Stimulated activated CD8-positive, alpha-beta memory T cell treated with anti-CD3 and anti-CD28 coated beads, Interleukin-12 subunit alpha, Interleukin-12 subunit beta, amount 100 ng/mL, for 1 hour (primary cell): ENCODE data around the gene NRARP.
"Not testable (repeated sequence)": the region's sequence is repeated elsewhere in the genome, so short reads cannot be mapped to it uniquely, and the experiment has no call there.

ENCODE experiments used
- DNase-seq: peaks from one replicate; pipeline ENCODE4 v3.0.0-alpha.2; 2020; ENCODE audit warnings: low read depth

NRARP gene

GRCh38 chr9:137276473-137277328 is 25.4 kb downstream of the NRARP start:
- DNase-seq, result no peak

DNA sequence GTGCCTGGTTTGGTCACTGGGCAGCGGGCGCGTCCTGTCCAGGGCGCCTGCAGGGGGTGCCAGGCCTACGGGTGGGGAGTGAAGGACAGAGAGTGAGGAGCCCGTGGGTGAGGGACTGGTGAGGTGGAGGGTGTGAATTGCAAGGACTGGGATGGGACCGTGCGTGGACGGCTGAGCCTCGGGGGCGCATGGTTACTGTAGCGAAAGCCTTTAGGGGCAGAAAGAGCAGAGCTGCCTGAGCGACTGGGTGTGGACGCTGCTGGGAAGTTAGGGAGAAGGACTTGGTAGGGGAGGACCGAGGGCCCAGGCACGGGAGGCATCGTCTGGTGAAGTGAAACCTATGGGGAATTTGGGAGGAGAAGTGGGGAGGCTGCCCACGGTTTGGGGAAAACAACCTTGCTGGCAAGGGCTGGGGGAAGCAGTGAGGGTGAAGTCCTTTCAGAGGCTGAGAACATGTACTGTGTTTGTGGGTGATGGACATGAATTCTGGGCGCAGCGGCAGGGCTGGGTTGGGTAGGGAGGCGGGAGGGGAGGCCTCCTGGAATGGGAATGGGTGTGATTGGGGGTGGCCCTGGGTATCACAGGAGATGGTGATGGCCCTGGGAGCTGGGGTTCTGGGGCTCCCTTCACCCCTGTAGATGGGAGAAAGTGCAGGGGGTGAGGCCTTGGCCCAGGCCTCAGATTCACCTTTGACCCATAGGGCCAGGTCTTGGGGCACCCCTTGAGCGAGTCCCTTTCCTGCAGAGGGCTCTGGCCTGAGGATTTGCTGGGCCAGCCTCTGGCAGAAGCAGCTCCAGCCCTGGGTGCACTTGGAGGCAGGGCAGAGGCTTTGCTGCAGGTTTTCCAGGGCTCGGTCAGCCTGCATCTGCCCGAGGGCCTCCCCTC is 26.2 kb downstream of the NRARP start:
- DNase-seq, result no peak

DNA sequence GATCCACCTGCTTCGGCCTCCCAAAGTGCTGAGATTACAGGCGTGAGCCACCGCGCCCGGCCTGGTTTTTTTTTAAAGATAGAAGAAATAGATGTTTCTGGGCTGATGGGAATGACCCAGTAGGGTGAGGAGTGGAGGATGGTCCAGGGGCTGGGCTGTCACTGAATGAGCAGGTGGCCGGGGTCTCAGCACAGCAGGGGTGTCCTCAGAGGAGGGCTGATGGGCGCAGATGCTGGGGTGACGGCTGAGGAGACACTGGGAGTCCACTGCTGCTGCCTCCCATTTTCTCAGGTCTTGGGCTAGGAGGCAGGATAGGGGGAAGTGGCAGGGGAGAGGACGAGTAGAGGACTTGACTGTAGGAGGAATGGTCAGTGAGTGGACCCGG is 26.9 kb downstream of the NRARP start:
- no peak for DNase-seq

- no peak for DNase-seq
Observed at GRCh38 chr9:137273611-137274320, 28.3 kb downstream of the NRARP start.

DNA sequence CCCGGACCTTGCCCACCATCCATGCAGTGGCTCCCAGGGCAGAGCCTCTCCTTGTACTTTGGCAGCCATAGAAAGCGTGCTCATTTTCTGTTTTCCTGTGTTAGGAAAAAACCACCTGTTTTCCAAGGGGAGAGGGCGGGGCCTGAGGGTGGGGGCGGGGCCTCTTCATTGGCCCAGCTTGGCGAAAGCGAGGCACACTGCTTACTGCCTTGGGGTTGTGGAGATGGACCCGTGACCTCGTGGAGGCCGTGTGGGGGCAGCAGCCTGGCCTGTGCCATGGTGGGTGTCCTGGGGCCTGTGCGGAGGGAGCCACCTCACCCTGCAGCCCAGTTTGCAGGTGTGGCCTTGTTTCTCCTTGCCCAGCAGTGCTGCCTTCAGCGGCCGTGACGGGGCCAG is 29.0 kb downstream of the NRARP start:
- DNase-seq, result no peak

- DNase-seq, result no peak
Observed at GRCh38 chr9:137272241-137273094, 29.6 kb downstream of the NRARP start.

DNA sequence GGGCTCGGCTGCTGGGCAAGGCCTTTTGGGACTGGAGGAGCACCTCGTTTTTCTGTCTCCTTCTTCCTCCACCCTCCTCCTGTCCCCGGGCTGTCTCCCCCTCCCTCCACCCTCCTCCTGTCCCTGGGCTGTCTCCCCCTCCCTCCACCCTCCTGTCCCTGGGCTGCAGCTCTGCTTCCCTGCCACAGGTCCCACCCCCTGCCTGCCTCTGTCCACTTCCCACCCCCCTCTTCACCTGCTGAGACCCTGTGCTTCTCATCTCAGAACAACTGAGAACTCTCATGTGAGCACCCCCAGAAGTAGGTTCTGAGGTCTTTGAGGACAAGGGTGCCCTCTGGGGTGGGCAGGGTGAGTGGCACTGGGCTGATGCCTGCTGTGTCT is 30.4 kb downstream of the NRARP start:
- no peak for DNase-seq

DNA sequence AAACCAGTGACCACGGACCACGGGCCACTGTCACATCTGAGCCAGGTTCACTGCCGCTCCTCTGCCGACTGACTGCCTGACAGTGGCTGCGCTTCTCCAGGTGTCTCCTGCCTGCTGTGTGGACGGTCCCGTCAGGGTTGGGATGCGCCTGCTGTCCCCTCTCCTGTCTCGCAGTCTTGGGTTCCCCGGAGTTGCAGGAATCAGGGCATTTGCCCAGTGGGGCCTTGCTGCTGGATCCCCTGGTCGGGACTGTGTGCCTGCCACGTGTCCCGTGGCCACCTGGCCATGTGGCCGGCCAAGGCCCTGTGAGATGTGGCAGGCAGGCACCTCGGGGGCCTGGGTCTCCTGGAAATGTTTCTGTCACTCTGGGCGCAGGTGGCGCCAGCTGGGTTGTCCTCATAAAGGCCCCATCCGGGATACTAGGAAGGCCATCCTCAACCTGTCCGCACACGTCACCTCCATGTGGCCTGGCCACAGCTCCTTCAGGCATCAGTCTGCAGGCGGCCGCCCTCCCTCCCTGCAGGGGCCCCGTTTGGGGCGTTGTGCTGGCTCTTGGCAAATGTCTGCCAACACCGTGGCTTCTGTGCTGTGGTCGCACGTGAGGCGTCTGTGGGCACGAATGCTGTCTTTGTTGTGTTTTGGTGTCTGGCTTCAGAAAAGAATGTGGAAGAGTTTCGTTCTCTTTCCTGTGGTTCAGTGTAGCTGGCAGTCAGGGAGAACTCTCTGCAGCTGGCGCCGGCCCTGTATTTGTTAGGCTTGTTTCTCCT is 31.0 kb downstream of the NRARP start:
- DNase-seq, result no peak

DNA sequence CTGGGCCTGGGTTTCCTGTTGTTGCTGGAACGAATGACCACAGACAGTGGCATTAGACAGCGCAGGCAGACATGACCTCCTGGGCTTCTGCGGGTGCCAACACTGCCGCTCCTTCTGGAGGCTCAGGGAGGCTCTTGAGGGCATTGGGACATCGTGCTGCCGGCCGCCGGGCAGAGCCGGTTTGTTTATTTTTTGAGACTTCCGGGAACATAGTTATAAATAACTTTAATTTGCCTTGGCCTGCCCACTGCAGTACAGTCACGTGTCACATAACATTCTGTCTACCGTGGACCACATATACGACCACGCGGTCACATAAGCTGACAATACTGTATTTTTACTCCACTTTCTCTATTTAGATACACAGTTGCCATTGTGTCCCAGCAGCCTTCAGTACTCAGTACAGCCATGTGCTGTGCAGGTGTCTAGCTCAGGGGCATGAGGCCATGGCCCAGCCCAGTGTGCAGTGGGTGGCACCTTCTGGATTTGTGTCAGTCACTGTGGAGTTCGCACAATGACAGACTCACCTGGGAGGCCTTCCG is 32.8 kb downstream of the NRARP start:
- no peak for DNase-seq

GRCh38 chr9:137268538-137269201 is 33.4 kb downstream of the NRARP start:
- DNase-seq, result no peak

DNA sequence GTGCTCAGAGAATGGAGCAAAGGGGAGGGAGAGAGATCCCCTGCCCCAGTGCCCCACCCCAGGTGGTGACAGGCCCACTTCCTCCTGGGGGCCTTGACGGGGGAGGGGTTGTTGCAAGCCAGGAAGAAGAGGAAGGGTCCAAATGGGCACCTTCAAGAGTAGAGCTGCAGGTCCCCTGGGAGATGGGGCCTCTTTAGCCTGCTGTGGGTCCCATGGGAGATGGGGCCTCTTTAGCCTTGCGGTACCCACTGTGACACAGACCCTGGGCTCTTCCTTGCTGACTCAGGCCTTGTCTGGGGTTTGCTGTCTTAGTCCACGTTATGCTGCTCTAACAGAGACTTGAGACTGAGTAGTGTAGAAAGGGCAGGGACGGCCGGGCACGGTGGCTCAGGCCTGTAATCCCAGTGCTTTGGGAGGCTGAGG is 34.1 kb downstream of the NRARP start:
- DNase-seq, result no peak

DNA sequence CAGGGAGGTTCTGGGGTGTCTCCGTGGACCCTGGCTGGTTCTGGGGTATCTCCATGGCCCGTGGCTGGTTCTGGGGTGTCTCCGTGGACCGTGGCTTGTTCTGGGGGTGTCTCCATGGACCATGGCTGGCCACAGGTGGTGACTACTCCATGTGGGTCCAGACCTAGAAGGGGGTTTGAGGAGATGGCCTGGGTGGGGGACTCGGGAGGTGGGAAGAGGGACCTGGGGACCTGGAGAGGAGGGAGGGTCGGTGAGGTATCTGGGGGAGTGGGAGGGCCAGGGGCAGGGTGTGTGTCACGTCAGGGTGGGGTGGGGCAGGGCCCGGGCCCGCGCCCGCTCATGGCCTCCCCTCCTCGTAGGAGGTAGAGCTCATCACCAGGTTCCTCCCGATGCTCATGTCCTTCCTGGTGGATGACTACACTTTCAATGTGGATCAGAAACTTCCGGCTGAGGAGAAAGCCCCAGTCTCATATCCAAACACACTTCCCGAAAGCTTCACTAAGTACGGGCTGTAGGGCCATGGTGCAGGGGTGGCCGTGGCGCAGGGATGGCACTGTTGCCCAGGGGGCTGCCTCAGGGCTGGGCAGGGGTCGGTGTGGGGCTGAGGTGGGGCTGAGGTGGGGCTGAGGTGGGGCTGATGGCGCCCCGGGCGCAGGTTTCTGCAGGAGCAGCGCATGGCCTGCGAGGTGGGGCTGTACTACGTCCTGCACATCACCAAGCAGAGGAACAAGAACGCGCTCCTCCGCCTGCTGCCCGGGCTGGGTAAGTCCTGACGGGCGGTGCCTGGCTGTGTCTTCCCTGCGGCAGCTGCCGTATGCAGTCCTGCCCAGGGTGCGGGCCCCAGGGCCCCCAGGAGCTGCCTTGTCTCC is 35.3 kb downstream of the NRARP start:
- DNase-seq, result no peak

- no peak for DNase-seq
Observed at GRCh38 chr9:137266162-137266527, 35.9 kb downstream of the NRARP start.

- no peak for DNase-seq
Observed at GRCh38 chr9:137265496-137266161, 36.4 kb downstream of the NRARP start.

GRCh38 chr9:137264067-137264466 is 38.0 kb downstream of the NRARP start:
- no peak for DNase-seq

- no peak for DNase-seq
Observed at GRCh38 chr9:137263506-137263905, 38.6 kb downstream of the NRARP start.

- DNase-seq, result no peak
Observed at GRCh38 chr9:137262909-137263285, 39.2 kb downstream of the NRARP start.

GRCh38 chr9:137262173-137262908 is 39.7 kb downstream of the NRARP start:
- not testable (repeated sequence) for DNase-seq
